Measurements from ENCODE around the gene EMSY. TPM values are rescaled to one million over a fixed set of nuclear protein-coding genes. Genes with fewer than 3 reads are reported as not detected.

Gene EMSY
- total RNA-seq, 1 donor from 2014 or later: 31.1 TPM

DNA sequence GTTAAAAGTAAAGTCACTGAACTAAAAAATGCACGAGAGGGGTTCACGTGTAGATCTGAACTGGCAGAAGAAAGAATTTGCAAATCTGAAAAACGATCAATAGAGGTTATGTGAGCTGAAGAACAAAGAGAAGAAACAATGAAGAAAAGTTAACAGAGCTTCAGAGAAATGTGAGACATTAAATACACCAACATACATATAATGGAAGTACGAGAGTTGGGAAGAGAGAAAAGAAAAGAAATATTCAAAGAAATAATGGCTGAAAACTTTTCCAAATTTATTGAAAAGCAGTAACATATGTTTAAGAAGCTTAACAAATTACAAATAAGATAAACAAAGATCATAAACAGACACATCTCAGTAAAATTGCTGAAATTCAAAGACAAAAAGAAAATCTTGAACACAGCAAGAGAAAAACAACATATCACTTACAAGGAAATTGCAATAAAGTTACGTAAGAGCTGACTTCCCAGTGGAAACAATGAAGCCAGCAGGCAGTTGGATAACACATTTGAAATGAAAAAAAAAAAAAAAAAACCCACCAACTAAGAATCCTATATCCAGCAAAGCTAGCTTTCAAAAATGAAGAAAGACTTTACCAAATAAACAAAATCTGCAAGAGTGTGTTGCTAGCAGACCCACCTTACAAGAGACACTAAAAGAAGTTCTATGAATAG lies 56.8 kb downstream of the EMSY start:
- H3K4me1 Mint-ChIP-seq: no peaks in the 10 kb centered on the region
- H3K27me3 Mint-ChIP-seq: no peaks in the 10 kb centered on the region
- DNase-seq (no peak), ATAC-seq (ENCODE audit: low read depth) (no peak)
- H3K36me3 Mint-ChIP-seq (ENCODE audit: low read depth): peaks cover 58% of the 10 kb centered on the region
- intact Hi-C loops (cut with micrococcal nuclease): no loop called here
- no peak overlapping the region for H3K27ac Mint-ChIP-seq
- ChIA-PET CTCF (no interaction called here), POLR2A (no interaction called here)
- TF ChIP-seq, protein P1, sequence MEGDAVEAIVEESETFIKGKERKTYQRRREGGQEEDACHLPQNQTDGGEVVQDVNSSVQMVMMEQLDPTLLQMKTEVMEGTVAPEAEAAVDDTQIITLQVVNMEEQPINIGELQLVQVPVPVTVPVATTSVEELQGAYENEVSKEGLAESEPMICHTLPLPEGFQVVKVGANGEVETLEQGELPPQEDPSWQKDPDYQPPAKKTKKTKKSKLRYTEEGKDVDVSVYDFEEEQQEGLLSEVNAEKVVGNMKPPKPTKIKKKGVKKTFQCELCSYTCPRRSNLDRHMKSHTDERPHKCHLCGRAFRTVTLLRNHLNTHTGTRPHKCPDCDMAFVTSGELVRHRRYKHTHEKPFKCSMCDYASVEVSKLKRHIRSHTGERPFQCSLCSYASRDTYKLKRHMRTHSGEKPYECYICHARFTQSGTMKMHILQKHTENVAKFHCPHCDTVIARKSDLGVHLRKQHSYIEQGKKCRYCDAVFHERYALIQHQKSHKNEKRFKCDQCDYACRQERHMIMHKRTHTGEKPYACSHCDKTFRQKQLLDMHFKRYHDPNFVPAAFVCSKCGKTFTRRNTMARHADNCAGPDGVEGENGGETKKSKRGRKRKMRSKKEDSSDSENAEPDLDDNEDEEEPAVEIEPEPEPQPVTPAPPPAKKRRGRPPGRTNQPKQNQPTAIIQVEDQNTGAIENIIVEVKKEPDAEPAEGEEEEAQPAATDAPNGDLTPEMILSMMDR (IDR thresholded peaks at IDR 0.05): no peak
- H3K4me3 Mint-ChIP-seq: no peak overlapping the region
- H3K9me3 Mint-ChIP-seq: peaks cover 7% of the 10 kb centered on the region

DNA sequence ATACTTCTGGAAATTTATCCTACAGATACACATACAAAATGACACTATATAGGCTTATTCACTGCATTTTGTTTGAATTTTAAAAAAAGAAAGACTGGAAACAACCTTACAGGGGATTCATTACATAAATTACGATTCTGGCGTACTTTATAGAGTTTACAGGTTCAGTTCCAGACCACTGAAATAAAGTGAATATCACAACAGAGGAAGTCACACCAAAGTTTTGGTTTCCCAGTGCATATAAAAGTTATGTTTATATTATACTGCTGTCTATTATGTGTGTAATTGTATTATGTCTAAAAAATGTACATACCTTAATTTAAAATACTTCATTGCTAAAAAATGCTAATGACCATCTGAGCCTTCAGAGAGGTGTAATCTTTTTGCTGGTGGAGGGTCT lies 62.0 kb downstream of the EMSY start:
- no peak for DNase-seq
- intact Hi-C loops (cut with micrococcal nuclease): no loop called here
- CTCF ChIA-PET: no interaction called here
- Mint-ChIP-seq H3K4me1 (no peaks in the 10 kb centered on the region), H3K9me3 (no peaks in the 10 kb centered on the region), H3K4me3 (no peak overlapping the region), H3K36me3 (ENCODE audit: low read depth) (peaks cover 38% of the 10 kb centered on the region), H3K27me3 (no peaks in the 10 kb centered on the region), H3K27ac (no peak overlapping the region)
- ATAC-seq (ENCODE audit: low read depth): no peak
- TF ChIP-seq, protein P1 (IDR thresholded peaks at IDR 0.05): no peak
- POLR2A ChIA-PET: interaction anchor here (0.6 kb wide), 1 partner anchor 178 kb away, joined by 3 read pairs; no protein-coding TSS in a partner anchor

DNA sequence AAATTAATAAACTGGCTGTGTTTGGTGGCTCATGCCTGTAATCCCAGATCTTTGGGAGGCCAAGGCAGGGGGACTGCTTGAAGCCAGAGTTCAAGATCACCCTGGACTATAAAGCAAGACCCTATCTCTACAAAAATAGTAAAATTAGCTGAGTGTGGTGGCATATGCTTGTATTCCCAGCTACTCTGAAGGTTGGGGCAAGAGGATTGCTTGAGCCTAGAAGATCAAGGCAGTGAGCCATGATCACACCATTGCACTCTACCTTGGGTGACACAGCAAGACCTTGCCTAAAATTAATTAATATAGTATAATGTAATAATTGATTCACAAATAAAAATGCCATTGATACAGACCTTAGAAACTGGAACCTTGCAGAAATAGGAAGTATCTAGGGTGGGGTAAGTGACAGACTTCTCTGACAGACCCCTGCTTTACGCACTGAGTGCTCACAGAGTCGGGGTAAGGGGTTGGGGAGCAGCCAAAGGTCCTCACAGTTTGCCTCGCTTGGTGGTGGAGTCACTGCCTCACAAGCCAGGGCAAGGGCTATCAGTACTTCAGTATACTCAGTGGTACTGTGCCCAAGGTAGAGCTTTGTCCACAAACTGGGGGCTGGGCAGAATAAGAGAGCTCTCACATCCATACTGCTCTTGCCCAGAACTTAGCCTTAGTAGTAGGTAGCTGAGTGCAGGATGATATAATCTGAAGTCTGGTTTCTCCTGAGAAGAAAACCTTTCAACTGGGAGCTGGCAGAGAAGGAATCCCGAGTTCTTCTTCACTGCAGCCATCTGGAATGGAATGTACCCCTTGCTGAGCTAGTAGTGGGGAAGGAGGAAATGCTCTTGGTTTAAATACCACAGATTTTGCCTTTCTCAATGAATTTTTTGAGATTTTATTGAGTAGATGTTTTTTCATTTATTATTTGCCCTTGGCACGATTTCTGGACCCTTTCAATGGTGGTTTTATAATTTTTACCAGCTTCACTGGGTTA lies 65.5 kb downstream of the EMSY start:
- POLR2A ChIA-PET: no interaction called here
- Mint-ChIP-seq H3K27me3 (no peaks in the 10 kb centered on the region), H3K36me3 (ENCODE audit: low read depth) (peaks cover 37% of the 10 kb centered on the region), H3K4me1 (no peaks in the 10 kb centered on the region), H3K27ac (no peak overlapping the region), H3K9me3 (no peaks in the 10 kb centered on the region), H3K4me3 (no peak overlapping the region)
- CTCF ChIA-PET: interaction anchor here (0.5 kb wide), 1 partner anchor 11 kb away, joined by 3 read pairs; no protein-coding TSS in a partner anchor
- TF ChIP-seq, protein P1 (IDR thresholded peaks at IDR 0.05): no peak
- ATAC-seq (ENCODE audit: low read depth) (no peak), DNase-seq (no peak)
- intact Hi-C loops (cut with micrococcal nuclease): no loop called here

DNA sequence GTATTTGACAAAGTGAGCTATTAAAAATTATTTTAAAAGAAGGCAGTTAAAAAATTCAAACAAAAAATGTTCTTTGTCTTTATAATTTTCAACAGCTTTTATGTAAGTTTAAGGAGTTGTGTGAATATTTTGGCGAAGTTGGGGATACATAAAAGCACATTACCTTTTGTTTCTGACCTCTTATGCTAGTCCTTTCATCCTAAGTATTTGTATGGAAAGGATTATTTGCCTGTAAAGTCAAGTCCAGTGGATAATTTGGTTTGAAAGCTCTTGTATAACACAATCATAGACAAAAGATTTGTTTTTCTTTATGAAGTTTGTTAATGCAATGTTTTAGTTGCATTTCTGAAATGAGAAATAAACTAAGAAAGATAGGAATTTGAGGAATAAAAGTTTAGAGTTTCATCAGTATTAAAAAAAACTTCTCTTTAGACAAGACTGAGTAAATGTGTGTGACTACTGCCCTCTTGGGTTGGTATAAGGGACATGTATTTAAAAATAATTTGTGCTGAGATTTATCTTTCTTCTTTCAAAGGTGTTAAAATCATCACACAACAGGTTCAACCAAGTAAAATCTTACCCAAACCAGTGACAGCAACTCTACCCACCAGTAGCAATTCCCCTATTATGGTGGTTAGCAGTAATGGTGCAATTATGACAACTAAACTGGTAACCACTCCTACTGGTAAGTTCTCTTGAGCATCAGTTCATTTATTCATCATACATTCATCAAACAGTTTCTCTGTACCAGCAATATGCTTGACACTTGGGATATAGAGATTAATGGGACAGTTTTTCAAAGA lies 68.2 kb downstream of the EMSY start:
- Mint-ChIP-seq H3K27me3 (no peaks in the 10 kb centered on the region), H3K4me1 (no peaks in the 10 kb centered on the region), H3K9me3 (no peaks in the 10 kb centered on the region), H3K27ac (no peak overlapping the region), H3K36me3 (ENCODE audit: low read depth) (peaks cover 33% of the 10 kb centered on the region), H3K4me3 (no peak overlapping the region)
- ChIA-PET POLR2A (no interaction called here), CTCF (interaction anchor here (0.7 to 1.8 kb wide), 4 partner anchors 160 to 646 kb away, joined by 3 to 6 read pairs (median 4); no protein-coding TSS in a partner anchor)
- TF ChIP-seq, protein P1 (IDR thresholded peaks at IDR 0.05): no peak
- no peak for DNase-seq
- intact Hi-C loops (cut with micrococcal nuclease): loop anchor here (2.0 kb wide), 1 partner anchor 304 kb away; no protein-coding TSS in a partner anchor
- ATAC-seq (ENCODE audit: low read depth): no peak
